DND-41 (cell line): ENCODE measurements around the gene MSANTD1.
"Not testable (repeated sequence)": the region's sequence is repeated elsewhere in the genome, so short reads cannot be mapped to it uniquely, and the experiment has no call there.

Experiments
- ATAC-seq: fragments of 200-7000 bp; cut with Tn5 transposase; 3 replicates; pipeline ENCODE4 v1.9.1; 2021; ENCODE audit warnings: low read depth; ENCODE audit not compliant: insufficient read depth
- DNase-seq: peaks from one replicate; pipeline ENCODE4 v3.0.0-alpha.2; 2020
- H2AFZ ChIP-seq: 2 replicates; pipeline ENCODE4 v1.6.0; 2012; ENCODE audit warnings: low read depth, low read length
- H3K27ac ChIP-seq: 2 replicates; pipeline ENCODE4 v1.5.1; 2012; ENCODE audit warnings: low read length, inconsistent platforms
- H3K27me3 ChIP-seq: fragments of 200-600 bp; sonication (generic); 2 replicates; pipeline ENCODE4 v1.6.0; 2012; ENCODE audit warnings: low read length, mild to moderate bottlenecking, inconsistent platforms; ENCODE audit not compliant: insufficient read depth, poor library complexity
- H3K36me3 ChIP-seq: 2 replicates; pipeline ENCODE4 v1.5.1; 2012; ENCODE audit warnings: low read length, inconsistent platforms; ENCODE audit not compliant: insufficient read depth
- H3K4me1 ChIP-seq: 2 replicates; pipeline ENCODE4 v1.5.1; 2012; ENCODE audit warnings: mild to moderate bottlenecking, low read length; ENCODE audit not compliant: insufficient read depth
- H3K4me2 ChIP-seq: 2 replicates; pipeline ENCODE4 v1.6.0; 2012; ENCODE audit warnings: mild to moderate bottlenecking, moderate library complexity, low read length, inconsistent platforms; ENCODE audit not compliant: insufficient read depth
- H3K4me3 ChIP-seq, 2 experiments: fragments of 200-600 bp in 1 of 2; shearing (Covaris generic) in 1 of 2; 2 replicates each; pipeline ENCODE4 v1.5.1; 2012 to 2016; ENCODE audit warnings: inconsistent platforms in 2 of 2, low read length in 2 of 2, mild to moderate bottlenecking in 2 of 2, low read depth in 1 of 2, moderate library complexity in 1 of 2
- H3K79me2 ChIP-seq: 2 replicates; pipeline ENCODE4 v1.6.0; 2012; ENCODE audit warnings: low read length, inconsistent platforms; ENCODE audit not compliant: insufficient read depth
- H3K9ac ChIP-seq: 2 replicates; pipeline ENCODE4 v1.6.0; 2012; ENCODE audit warnings: low read depth, mild to moderate bottlenecking, inconsistent platforms, low read length, moderate library complexity
- H3K9me3 ChIP-seq: 2 replicates; pipeline ENCODE4 v1.5.1; 2012; ENCODE audit warnings: low read length, moderate library complexity, mild to moderate bottlenecking, inconsistent platforms; ENCODE audit not compliant: insufficient read depth, severe bottlenecking
- H4K20me1 ChIP-seq: 2 replicates; pipeline ENCODE4 v1.6.0; 2012; ENCODE audit warnings: low read length; ENCODE audit not compliant: insufficient read depth
- EZH2 ChIP-seq: IDR thresholded peaks from 3 replicates; pipeline ENCODE4 v1.6.1; 2012; ENCODE audit warnings: borderline replicate concordance, low read depth, mild to moderate bottlenecking, moderate library complexity, low read length, inconsistent platforms; ENCODE audit not compliant: severe bottlenecking
- TF ChIP-seq, protein P1 (sequence below): IDR thresholded peaks from 2 replicates; pipeline ENCODE4 v1.5.1; 2012; ENCODE audit warnings: borderline replicate concordance, low read length, moderate library complexity, mild to moderate bottlenecking; ENCODE audit not compliant: poor library complexity, severe bottlenecking; ENCODE audit errors: extremely low read depth

Gene MSANTD1

DNA sequence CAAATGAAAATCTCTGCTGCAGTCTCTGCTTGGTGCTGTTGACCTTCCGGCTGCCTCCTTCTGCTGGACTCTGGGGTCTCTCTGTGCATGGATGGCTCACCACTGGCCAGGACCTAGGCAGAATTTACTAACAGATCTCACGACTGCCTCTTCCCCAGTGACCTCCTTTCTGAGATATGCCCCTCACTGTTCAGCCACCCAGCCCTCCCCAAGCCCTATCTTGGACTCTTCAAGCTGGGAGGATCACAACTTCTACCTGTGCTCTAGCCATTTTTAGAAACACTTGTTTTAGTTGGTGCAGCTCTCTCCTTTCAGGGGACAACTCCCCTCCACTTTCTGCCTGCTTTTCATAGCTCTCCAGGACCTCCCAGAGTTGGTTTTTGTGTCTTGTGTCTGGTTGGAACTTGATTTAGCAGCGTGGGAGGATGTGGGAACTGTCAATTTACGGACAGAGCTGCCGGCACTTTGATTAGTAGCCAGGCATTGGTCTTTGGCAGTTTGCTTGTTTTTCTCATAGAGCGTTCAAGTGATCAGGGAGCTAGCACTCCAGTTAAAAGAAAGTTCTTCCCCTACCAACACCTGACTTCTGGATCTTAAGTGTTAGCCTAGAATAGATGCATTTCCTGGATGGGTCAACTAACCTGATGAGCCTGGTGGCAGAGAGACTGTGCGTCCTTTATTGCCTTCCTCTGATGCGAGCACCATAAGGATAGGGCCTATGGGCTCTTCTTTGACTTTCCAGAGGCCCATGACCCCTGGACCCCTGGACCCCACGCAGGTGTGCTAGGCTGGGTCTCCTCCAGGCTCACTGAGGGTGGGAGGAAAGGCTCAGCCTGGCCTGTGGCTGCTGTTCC is 50.4 kb downstream of the MSANTD1 start:
- Histone ChIP-seq H3K9ac (no peak overlapping the region), H3K4me3 (no peak overlapping the region), H3K9me3 (peaks cover 8% of the 10 kb centered on the region), H2AFZ (no peak overlapping the region), H3K4me1 (peaks cover 19% of the 10 kb centered on the region), H3K27me3 (peaks cover 58% of the 10 kb centered on the region), H3K79me2 (no peaks in the 10 kb centered on the region), H4K20me1 (peaks cover 90% of the 10 kb centered on the region), H3K36me3 (no peaks in the 10 kb centered on the region), H3K4me2 (no peak overlapping the region), H3K27ac (no peak overlapping the region)
- no peak for ATAC-seq
- no peak for TF ChIP-seq EZH2
- TF ChIP-seq, protein P1, sequence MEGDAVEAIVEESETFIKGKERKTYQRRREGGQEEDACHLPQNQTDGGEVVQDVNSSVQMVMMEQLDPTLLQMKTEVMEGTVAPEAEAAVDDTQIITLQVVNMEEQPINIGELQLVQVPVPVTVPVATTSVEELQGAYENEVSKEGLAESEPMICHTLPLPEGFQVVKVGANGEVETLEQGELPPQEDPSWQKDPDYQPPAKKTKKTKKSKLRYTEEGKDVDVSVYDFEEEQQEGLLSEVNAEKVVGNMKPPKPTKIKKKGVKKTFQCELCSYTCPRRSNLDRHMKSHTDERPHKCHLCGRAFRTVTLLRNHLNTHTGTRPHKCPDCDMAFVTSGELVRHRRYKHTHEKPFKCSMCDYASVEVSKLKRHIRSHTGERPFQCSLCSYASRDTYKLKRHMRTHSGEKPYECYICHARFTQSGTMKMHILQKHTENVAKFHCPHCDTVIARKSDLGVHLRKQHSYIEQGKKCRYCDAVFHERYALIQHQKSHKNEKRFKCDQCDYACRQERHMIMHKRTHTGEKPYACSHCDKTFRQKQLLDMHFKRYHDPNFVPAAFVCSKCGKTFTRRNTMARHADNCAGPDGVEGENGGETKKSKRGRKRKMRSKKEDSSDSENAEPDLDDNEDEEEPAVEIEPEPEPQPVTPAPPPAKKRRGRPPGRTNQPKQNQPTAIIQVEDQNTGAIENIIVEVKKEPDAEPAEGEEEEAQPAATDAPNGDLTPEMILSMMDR, result no peak
- no peak for DNase-seq

DNA sequence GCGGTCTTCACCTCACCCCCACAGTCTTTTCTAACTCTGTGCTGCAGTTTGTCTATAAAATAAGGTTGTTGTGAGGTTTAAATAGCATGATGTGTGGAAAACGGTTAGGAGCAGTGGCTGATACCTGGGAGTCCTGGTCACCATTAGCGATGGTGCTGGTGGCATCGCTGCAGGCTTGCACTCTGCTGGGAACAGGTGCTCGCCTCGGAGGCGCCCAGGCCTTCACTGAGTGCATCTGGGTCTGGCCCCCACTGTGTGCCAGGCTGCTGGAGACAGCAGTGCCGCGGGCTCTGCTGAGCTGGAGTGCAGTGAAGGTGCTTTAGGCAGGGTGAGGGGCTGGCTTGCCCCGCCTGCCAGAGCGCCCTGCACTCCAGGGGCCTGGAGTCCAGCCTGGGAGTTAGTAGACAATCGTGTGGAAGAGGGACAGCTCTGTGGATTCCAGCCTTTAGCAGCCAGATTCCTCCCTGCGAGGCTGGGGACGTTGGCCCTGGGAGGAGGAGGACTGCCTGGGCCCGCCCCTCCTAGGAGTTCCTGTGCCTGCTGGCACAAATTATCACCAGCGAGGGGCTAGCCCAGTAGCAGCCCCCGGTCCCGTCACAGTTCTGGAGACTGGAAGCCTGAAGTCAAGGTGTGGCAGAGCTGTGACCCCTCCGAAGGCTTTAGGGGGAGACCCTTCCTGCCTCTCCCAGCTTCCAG is 51.2 kb downstream of the MSANTD1 start:
- Histone ChIP-seq H3K4me1 (peaks cover 18% of the 10 kb centered on the region), H3K9ac (no peak overlapping the region), H3K36me3 (no peaks in the 10 kb centered on the region), H2AFZ (no peak overlapping the region), H3K9me3 (peaks cover 8% of the 10 kb centered on the region), H3K4me3 (no peak overlapping the region), H3K27me3 (peaks cover 66% of the 10 kb centered on the region), H3K27ac (no peak overlapping the region), H4K20me1 (peaks cover 90% of the 10 kb centered on the region), H3K4me2 (no peak overlapping the region), H3K79me2 (no peaks in the 10 kb centered on the region)
- no peak for TF ChIP-seq EZH2
- TF ChIP-seq, protein P1, result no peak
- ATAC-seq (no peak), DNase-seq (no peak)

DNA sequence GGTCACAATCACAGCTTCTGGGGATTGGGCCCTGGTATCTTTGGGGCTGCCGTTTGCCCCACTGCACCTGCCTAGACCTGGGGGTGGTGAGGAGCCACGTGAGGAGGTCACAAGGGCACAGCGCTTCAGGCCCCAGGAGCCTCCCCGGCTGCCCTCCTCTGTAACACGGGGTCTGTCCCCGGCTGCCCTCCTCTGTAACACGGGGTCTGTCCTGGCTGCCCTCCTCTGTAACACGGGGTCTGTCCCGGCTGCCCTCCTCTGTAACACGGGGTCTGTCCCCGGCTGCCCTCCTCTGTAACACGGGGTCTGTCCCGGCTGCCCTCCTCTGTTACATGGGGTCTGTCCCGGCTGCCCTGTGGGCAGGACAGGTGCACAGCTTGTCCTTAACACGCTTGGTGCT is 51.9 kb downstream of the MSANTD1 start:
- not testable (repeated sequence) for H3K9me3 ChIP-seq, H3K27ac ChIP-seq, H2AFZ ChIP-seq, H3K79me2 ChIP-seq, H3K9ac ChIP-seq, ATAC-seq, H3K4me2 ChIP-seq, H3K4me3 ChIP-seq, H3K36me3 ChIP-seq, DNase-seq
- H3K27me3 ChIP-seq, result peaks cover 72% of the 10 kb centered on the region
- peaks cover 18% of the 10 kb centered on the region for H3K4me1 ChIP-seq
- H4K20me1 ChIP-seq, result peaks cover 93% of the 10 kb centered on the region

DNA sequence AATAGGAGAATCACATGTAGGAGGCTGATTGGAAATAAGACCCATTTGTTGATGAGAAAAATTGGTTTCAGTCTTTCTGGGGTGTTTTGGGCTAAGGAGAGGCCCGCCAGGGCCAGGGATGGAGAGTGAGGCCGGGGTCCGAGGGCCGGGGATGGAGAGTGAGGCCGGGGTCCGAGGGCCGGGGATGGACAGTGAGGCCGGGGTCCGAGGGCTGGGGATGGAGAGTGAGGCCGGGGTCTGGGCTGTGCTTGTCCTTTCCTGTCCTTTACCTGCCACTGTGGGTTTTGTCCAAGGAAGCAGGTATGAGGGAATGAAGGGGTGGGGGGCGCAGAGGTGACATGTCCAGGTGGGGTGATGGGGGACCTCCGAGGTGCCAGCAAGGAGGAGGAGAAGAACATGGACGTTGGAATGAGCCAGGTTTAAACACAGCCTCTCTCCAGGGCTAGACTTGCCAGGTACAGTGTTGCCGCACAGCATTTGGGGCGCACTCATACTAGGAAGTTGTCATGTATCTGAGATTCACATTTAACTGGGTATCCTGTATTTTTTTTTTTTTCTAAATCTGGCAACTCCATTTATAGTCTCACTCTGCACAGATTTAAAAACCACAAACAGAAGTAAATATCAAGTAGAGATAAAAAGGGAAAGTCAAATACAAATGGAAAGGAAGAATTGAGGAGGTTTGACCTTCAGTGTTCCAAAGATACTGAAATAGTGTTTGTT is 52.7 kb downstream of the MSANTD1 start:
- Histone ChIP-seq H3K4me2 (peak overlapping the region; percentile 46; the same call in 1 of the 2 replicates), H3K36me3 (no peaks in the 10 kb centered on the region), H3K9me3 (peaks cover 8% of the 10 kb centered on the region), H3K9ac (no peak overlapping the region), H3K79me2 (no peaks in the 10 kb centered on the region), H3K27ac (no peak overlapping the region), H3K27me3 (peaks cover 72% of the 10 kb centered on the region), H4K20me1 (peaks cover 93% of the 10 kb centered on the region), H2AFZ (no peak overlapping the region), H3K4me1 (peaks cover 18% of the 10 kb centered on the region), H3K4me3 (no peak overlapping the region)
- no peak for TF ChIP-seq EZH2
- TF ChIP-seq, protein P1, result no peak
- ATAC-seq, result no peak
- no peak for DNase-seq
